Astrocyte of the spinal cord (primary cell): ENCODE data around the gene DGKH.

Experiments used
- DNase-seq: peaks from one replicate; pipeline ENCODE4 v3.0.0; 2011; ENCODE audit warnings: low read depth, low spot score
- H3K4me3 ChIP-seq: 2 replicates; pipeline ENCODE4 v1.5.1; 2011; ENCODE audit warnings: low read depth, mild to moderate bottlenecking, low read length, moderate library complexity
- in situ Hi-C: cut with HindIII; loops from 2 replicates; pipeline ENCODE4 v1.10.0; 2017; ENCODE audit warnings: low sequenced_read_pairs
- TF ChIP-seq, protein P1 (sequence below): IDR thresholded peaks from 2 replicates; pipeline ENCODE4 v1.5.1; 2012; ENCODE audit warnings: low read depth, mild to moderate bottlenecking, low read length, inconsistent platforms

Gene DGKH

DNA sequence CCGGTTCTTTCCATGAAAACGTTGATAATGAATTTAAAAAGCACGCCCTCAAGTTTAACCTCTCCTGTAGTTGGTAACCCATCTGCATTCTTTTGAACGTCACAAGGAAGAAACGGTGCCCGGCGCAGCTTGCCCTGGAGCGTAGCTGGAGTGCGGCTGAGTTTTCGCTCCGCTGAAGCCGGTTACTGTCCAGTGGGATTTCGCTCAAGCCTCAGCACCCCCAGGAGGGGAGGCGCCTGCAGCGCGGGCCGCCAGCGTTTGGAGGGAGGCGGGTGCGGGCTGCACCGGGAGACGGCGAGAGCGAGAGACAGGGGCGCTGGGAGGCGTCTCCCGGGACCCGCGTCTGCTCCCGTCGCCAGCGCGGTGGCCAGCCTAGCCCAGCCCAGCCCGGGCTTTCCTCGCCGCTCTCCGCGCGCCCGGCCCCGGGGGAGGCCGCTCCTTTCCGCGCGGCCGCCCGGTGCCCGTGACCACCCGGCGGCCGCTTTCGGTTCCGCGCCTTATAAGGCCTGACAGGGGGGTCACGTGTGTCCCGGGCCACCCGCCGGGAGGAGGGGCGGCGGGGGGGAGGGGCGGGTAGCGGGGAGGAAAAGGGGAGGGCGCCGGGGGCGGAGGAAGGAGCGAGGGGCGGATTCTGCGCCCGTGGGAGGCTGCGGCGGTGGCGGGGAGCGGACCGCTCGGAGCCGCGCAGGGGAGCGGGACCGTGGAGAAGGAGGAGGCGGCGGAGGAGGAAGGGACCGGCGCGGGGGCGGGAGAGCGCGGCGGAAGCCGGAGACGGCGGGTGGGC lies 8.3 kb upstream of the DGKH start:
- peak overlapping the region; percentile 92 for H3K4me3 ChIP-seq
- DNase-seq = peak; percentile 85
- TF ChIP-seq, protein P1, sequence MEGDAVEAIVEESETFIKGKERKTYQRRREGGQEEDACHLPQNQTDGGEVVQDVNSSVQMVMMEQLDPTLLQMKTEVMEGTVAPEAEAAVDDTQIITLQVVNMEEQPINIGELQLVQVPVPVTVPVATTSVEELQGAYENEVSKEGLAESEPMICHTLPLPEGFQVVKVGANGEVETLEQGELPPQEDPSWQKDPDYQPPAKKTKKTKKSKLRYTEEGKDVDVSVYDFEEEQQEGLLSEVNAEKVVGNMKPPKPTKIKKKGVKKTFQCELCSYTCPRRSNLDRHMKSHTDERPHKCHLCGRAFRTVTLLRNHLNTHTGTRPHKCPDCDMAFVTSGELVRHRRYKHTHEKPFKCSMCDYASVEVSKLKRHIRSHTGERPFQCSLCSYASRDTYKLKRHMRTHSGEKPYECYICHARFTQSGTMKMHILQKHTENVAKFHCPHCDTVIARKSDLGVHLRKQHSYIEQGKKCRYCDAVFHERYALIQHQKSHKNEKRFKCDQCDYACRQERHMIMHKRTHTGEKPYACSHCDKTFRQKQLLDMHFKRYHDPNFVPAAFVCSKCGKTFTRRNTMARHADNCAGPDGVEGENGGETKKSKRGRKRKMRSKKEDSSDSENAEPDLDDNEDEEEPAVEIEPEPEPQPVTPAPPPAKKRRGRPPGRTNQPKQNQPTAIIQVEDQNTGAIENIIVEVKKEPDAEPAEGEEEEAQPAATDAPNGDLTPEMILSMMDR = peak; percentile 1
- in situ Hi-C loops = no loop called here

DNA sequence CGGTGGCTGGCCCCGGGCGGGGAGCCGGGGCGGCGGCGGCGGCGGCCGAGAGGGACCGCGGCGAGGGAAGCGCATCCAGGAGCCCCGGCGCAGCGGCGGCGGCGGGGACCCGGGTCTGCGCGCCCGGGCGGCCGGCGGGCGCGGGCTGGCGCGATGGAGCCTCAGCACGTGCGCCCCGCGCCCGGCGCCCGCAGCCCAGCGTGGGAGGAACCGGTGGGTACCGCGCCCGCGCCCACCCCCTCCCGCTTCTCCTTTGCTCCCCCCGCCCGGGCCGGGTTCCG lies 7.8 kb upstream of the DGKH start:
- H3K4me3 ChIP-seq = peak overlapping the region; percentile 92
- in situ Hi-C loops = no loop called here
- no peak for DNase-seq
- TF ChIP-seq, protein P1 = no peak

- TF ChIP-seq, protein P1 = no peak
- in situ Hi-C loops = no loop called here
- peak; percentile 56 for DNase-seq
- peak overlapping the region; percentile 92 for H3K4me3 ChIP-seq
Observed at GRCh38 chr13:42041011-42041683, 7.3 kb upstream of the DGKH start.

- peak overlapping the region; percentile 92 for H3K4me3 ChIP-seq
- TF ChIP-seq, protein P1 = peak; percentile 70
- peak; percentile 74 for DNase-seq
- in situ Hi-C loops = no loop called here
Observed at GRCh38 chr13:42041684-42042035, 6.8 kb upstream of the DGKH start.

DNA sequence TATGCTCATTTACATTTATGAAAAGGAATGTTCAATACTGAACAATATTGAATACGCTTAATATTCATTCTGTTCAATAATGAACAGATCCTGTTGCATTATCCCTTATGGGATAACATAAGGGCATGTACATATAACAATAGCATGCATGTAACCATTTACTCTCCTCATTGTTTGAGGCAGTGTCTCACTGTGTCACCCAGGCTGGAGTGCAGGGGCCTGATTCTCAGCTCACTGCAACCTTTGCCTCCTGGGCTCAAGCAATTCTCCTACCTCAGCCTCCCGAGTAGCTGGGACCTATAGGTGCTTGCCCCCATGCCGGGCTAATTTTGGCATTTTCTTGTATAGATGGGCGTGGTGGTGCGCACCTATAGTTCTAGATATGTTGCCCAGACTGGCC lies 4.8 kb upstream of the DGKH start:
- no peak overlapping the region for H3K4me3 ChIP-seq
- in situ Hi-C loops = no loop called here
- DNase-seq = no peak
- TF ChIP-seq, protein P1 = no peak

GRCh38 chr13:42046448-42046847 lies 2.0 kb upstream of the DGKH start:
- in situ Hi-C loops = no loop called here
- H3K4me3 ChIP-seq = no peak overlapping the region
- TF ChIP-seq, protein P1 = no peak
- DNase-seq = no peak
